ENCODE results near the gene EXOC6B. TPM values are rescaled to one million over a fixed set of nuclear protein-coding genes. Genes with fewer than 3 reads are reported as not detected.

EXOC6B gene
- total and polyA plus RNA-seq, 2 of the 8 experiments (the other 6 are each of a cell fraction or from before 2014, with no cell fraction given): 13.5 to 33.0 TPM

DNA sequence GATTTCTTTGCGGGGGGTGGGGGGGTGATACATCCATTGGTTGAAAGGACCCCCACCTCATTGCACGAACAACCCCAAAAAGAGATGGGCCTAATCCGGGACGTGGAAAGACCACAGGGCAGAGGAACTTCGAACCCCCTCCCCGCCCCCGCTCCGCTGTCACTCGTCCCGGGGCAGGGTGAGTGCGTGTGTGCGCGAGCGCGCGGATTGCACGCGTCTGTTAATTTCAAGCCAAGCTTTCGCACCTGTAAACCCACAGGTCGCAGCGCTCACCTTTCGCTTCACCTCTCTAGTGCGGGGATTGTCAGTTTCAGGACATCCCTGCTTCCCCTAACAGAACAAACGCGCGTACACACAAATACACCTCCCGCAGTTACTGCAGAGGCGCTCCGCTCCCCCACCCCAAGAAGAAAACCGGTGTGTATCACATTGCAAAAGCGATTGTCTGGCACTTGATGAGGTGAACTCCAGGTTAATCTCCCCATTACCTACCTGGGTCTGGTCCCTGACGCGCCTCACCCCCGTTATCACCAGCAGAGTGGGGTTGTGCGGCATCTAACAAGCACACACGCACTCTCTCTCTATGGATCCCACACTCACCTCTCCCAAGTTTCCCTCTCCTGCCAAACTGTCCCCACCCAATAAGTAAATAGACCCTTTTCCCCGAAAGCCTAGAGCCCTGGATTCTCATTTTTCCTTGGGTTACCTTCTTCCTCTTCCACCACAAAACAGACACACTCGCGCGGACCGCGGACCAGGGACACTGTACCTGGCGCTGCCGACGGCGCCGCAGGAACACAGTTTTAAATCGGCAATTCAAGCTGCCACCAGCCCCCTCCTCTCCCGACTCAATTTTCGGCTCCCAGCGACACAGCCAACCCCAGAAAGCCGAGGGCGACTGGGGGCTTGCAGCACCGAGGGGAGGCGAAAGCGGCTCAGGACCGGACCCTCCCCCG, 679.2 kb downstream of the EXOC6B start:
- Histone ChIP-seq H4K8ac (ENCODE audit: extremely low read depth, insufficient read depth, low read length) (no peak overlapping the region), H2BK20ac (ENCODE audit: low read length) (no peak overlapping the region), H3K23me2 (ENCODE audit: low read depth, low read length) (peaks cover 32% of the 10 kb centered on the region), H3K4me3 (ENCODE audit: extremely low read depth in 1 of 4, insufficient read depth in 2 of 4, low read depth in 3 of 4, low read length in 4 of 4) (peak overlapping the region; percentile 27 to 68 (median 38); a peak in 7 of 8 replicates), H3K18ac (ENCODE audit: extremely low read depth, low read length) (no peak overlapping the region; the same call in 1 of the 2 replicates), H3K9ac (replicated peaks in 1 of 4; ENCODE audit: extremely low read depth in 1 of 4, low read depth in 3 of 4, low read length in 3 of 4) (no peak overlapping the region), H3K4ac (replicated peaks; ENCODE audit: insufficient read length, low read depth, low read length) (no peak overlapping the region), H2AK5ac (ENCODE audit: low read depth, low read length) (no peak overlapping the region), H3K9me3 (ENCODE audit: insufficient read depth in 2 of 2, low read depth in 1 of 2, low read length in 1 of 2) (no peaks in the 10 kb centered on the region; a peak in 1 of 4 replicates), H2AFZ (ENCODE audit: low read length) (no peak overlapping the region), H3K27me3 (replicated peaks in 1 of 4; ENCODE audit: control insufficient read depth in 3 of 4, extremely low read depth in 1 of 4, insufficient read depth in 3 of 4, low read length in 3 of 4) (peaks cover 60 to 94% (median 86%) of the 10 kb centered on the region in 4 experiments), H3K56ac (replicated peaks; ENCODE audit: insufficient read length, low read depth, low read length) (no peak overlapping the region), H3K23ac (ENCODE audit: insufficient read length) (no peak overlapping the region), H4K20me1 (replicated peaks in 1 of 2; ENCODE audit: control insufficient read depth in 1 of 2, insufficient read depth in 2 of 2, low read length in 2 of 2) (peaks cover under 1 to 15% of the 10 kb centered on the region in 2 experiments), H3K36me3 (ENCODE audit: control insufficient read depth in 2 of 4, insufficient read depth in 4 of 4, low read length in 3 of 4) (no peaks in the 10 kb centered on the region), H3K4me2 (ENCODE audit: insufficient read depth in 1 of 2, low read depth in 2 of 2, low read length in 2 of 2) (peak overlapping the region; percentile 62 to 95), H2BK12ac (ENCODE audit: low read depth, low read length) (peak overlapping the region; percentile 42; the same call in 1 of the 2 replicates), H2BK5ac (ENCODE audit: low read depth, low read length) (no peak overlapping the region), H3K79me2 (ENCODE audit: control insufficient read depth in 1 of 2, insufficient read depth in 2 of 2, low read length in 2 of 2) (no peaks in the 10 kb centered on the region), H4K91ac (replicated peaks; ENCODE audit: insufficient read length, low read length) (no peak overlapping the region), H3K14ac (ENCODE audit: insufficient read length) (no peak overlapping the region), H3K4me1 (replicated peaks in 1 of 4; ENCODE audit: control insufficient read depth in 3 of 4, insufficient read depth in 4 of 4, low read length in 3 of 4) (peaks cover 7 to 48% (median 27%) of the 10 kb centered on the region in 4 experiments), H4K5ac (ENCODE audit: insufficient read length, low read depth, low read length) (no peak overlapping the region), H3K79me1 (ENCODE audit: low read depth, low read length) (no peaks in the 10 kb centered on the region), H2BK15ac (ENCODE audit: low read length) (no peak overlapping the region), H3K27ac (ENCODE audit: low read depth, low read length) (no peak overlapping the region), H2BK120ac (replicated peaks; ENCODE audit: low read depth, low read length) (no peak overlapping the region)
- FAIRE-seq (no peak), DNase-seq (ENCODE audit: low read depth in 1 of 2, low spot score in 2 of 2) (peak in 1 of 2 experiments; percentile 58)
- POLR2A ChIA-PET (ENCODE audit: partially characterized antibody): no interaction called here
- WGBS, 2 experiments (ENCODE audit: extremely low coverage in 1 of 2, insufficient coverage in 1 of 2, insufficient read length in 1 of 2, insufficient replicate concordance in 2 of 2, low coverage in 1 of 2, low lambda C conversion rate in 2 of 2, missing lambda C conversion rate in 1 of 2): 2% methylated on average over 54 of the region's 58 CpGs; no CpG with 5 or more reads in 1 of the 2 experiments
- CTCF ChIA-PET (ENCODE audit: partially characterized antibody): interaction anchor here (0.7 to 7.0 kb wide), 3 partner anchors 12 to 223 kb away, joined by 3 to 115 read pairs (median 3); no protein-coding TSS in a partner anchor
- TF ChIP-seq CTBP2 (IDR thresholded peaks at IDR 0.05; ENCODE audit: borderline replicate concordance, insufficient read depth, insufficient read length, low read length): peak; percentile 51
- TF ChIP-seq EZH2 (IDR thresholded peaks at IDR 0.05; ENCODE audit: low read depth, low read length, severe bottlenecking): peak; percentile 91
- TF ChIP-seq SUZ12 (IDR thresholded peaks at IDR 0.05; ENCODE audit: low read length): peak; percentile 97
- no peak for TF ChIP-seq RFX5 (IDR thresholded peaks at IDR 0.05; ENCODE audit: borderline replicate concordance, low read depth, low read length)
- TF ChIP-seq RNF2 (IDR thresholded peaks at IDR 0.05; ENCODE audit: borderline replicate concordance, low read depth, low read length, missing control alignments, poor library complexity, severe bottlenecking): peak; percentile 85
- no peak for TF ChIP-seq KDM5A (IDR thresholded peaks at IDR 0.05; ENCODE audit: low read length)
